ENCODE data around the gene CALML6. TPM values are rescaled to one million over a fixed set of nuclear protein-coding genes. Genes with fewer than 3 reads are reported as not detected.

The CALML6 gene
- total RNA-seq, 1 experiment from 2014 or later: 1.7 TPM

DNA sequence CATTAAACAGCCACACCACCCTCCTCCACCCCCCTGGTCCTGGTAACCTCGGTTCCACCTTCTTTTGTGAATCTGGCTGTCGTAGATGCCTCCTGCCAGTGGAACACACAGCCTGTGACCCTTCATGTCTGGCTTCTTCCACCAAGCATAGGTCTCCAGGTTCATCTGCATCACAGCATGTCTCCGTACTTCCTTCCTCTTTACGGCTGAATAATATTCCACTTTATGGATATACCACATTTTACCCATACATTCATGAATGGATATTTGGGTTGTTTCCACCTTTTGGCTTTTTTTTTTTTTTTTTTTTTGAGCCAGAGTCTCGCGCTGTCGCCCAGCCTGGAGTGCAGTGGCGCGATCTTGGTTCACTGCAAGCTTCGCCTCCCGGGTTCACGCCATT is 11.8 kb upstream of the CALML6 start:
- Histone ChIP-seq H3K9ac (ENCODE audit: extremely low read depth, insufficient read length, low read length) (no peak overlapping the region), H3K23me2 (ENCODE audit: insufficient read length, low read depth, low read length, poor library complexity, severe bottlenecking) (no peaks in the 10 kb centered on the region), H3K9me3 (ENCODE audit: control insufficient read depth, low read depth, low read length) (no peaks in the 10 kb centered on the region), H4K5ac (ENCODE audit: insufficient read length, low read depth, low read length) (no peak overlapping the region), H2AFZ (ENCODE audit: low read length) (no peak overlapping the region), H3K18ac (ENCODE audit: insufficient read length, low read depth, low read length) (no peak overlapping the region), H3K23ac (ENCODE audit: insufficient read length, low read depth, low read length) (no peak overlapping the region), H4K20me1 (ENCODE audit: control insufficient read depth, insufficient read depth, insufficient read length) (no peaks in the 10 kb centered on the region), H2BK5ac (ENCODE audit: insufficient read length, low read length) (no peak overlapping the region), H2BK120ac (ENCODE audit: low read depth, low read length, poor library complexity, severe bottlenecking) (no peak overlapping the region), H2BK20ac (ENCODE audit: low read depth, low read length, poor library complexity, severe bottlenecking) (no peak overlapping the region), H3K14ac (ENCODE audit: insufficient read depth, low read length) (no peak overlapping the region), H3T11ph (ENCODE audit: low read length) (no peak overlapping the region), H3K56ac (ENCODE audit: insufficient read length, low read depth, low read length) (no peak overlapping the region), H2AK5ac (ENCODE audit: insufficient read length, low read length) (no peak overlapping the region), H3K27me3 (ENCODE audit: insufficient read depth, low read length) (no peaks in the 10 kb centered on the region), H3K79me2 (ENCODE audit: insufficient read depth, low read length) (no peaks in the 10 kb centered on the region), H3K27ac (ENCODE audit: insufficient read length, low read depth, low read length) (no peak overlapping the region), H2BK12ac (ENCODE audit: insufficient read length, low read depth, low read length) (no peak overlapping the region), H2BK15ac (ENCODE audit: low read depth, low read length) (no peak overlapping the region), H3K4me1 (ENCODE audit: insufficient read depth, low read length) (no peaks in the 10 kb centered on the region), H3K4ac (ENCODE audit: low read depth, low read length) (no peak overlapping the region), H4K8ac (replicated peaks; ENCODE audit: insufficient read length, low read depth, low read length) (no peak overlapping the region), H4K91ac (ENCODE audit: insufficient read length, low read depth, low read length) (no peak overlapping the region), H3K4me2 (ENCODE audit: insufficient read depth, insufficient read length, low read length) (no peak overlapping the region), H3K79me1 (ENCODE audit: insufficient read depth, low read depth, low read length, poor library complexity, severe bottlenecking) (no peaks in the 10 kb centered on the region)
- WGBS (ENCODE audit: extremely low coverage, insufficient read length, low lambda C conversion rate): no CpG with 5 or more reads among the region's 12 CpGs
- no peaks in the 10 kb centered on the region for H3K36me3 Mint-ChIP-seq (ENCODE audit: insufficient read depth in 1 of 3, low read depth in 3 of 3)
- H3K4me3 Mint-ChIP-seq: no peak overlapping the region
- no peak overlapping the region for H3K27ac Mint-ChIP-seq
- H3K4me1 Mint-ChIP-seq: peaks cover 8% of the 10 kb centered on the region in 2 experiments
- no peaks in the 10 kb centered on the region for H3K27me3 Mint-ChIP-seq (ENCODE audit: low read depth)
- peaks cover 6% of the 10 kb centered on the region in 2 experiments; a peak in 3 of 5 replicates for H3K9me3 Mint-ChIP-seq
- no peak for TF ChIP-seq CTCF (conservative IDR thresholded peaks at IDR 0.05)
- no peak for DNase-seq

All from H9 (cell line).